Lung (tissue), 12 donors: ENCODE measurements around the gene MMP24OS. TPM values are rescaled to one million over a fixed set of nuclear protein-coding genes. Genes with fewer than 3 reads are reported as not detected.

Experiments
- ATAC-seq: fragments of 200-7000 bp; cut with Tn5 transposase; one replicate; pipeline ENCODE4 v1.9.1; 2020; ENCODE audit warnings: moderate number of reproducible peaks; ENCODE audit not compliant: insufficient read depth, low FRiP score
- DNase-seq, 3 donors: peaks; one replicate each; pipeline ENCODE4 v3.0.0-alpha.2; 2013 to 2017
- H3K27ac ChIP-seq, 2 donors: one replicate each; pipeline ENCODE4 v1.5.1; 2013; ENCODE audit warnings: mild to moderate bottlenecking in 2 of 2, moderate library complexity in 2 of 2, control low read depth in 1 of 2, inconsistent platforms in 1 of 2, low read depth in 1 of 2, low read length in 1 of 2
- H3K27me3 ChIP-seq, 3 donors: one replicate each; pipeline ENCODE4 v1.5.1; 2013; ENCODE audit warnings: low read length in 2 of 3; ENCODE audit not compliant: control insufficient read depth in 3 of 3, insufficient read depth in 3 of 3
- H3K36me3 ChIP-seq, 4 donors: one replicate each; pipeline ENCODE4 v1.5.1; 2013; ENCODE audit warnings: low read length in 4 of 4, mild to moderate bottlenecking in 1 of 4, moderate library complexity in 1 of 4; ENCODE audit not compliant: control insufficient read depth in 4 of 4, insufficient read depth in 4 of 4
- H3K4me1 ChIP-seq, 5 donors: one replicate each; pipeline ENCODE4 v1.5.1; 2013; ENCODE audit warnings: low read length in 5 of 5, mild to moderate bottlenecking in 2 of 5, moderate library complexity in 1 of 5; ENCODE audit not compliant: control insufficient read depth in 5 of 5, insufficient read depth in 5 of 5
- H3K4me3 ChIP-seq: one replicate; pipeline ENCODE4 v1.5.1; 2013; ENCODE audit warnings: mild to moderate bottlenecking, control low read depth, moderate library complexity
- H3K9ac ChIP-seq, 2 donors: one replicate each; pipeline ENCODE4 v1.5.1; 2013; ENCODE audit warnings: low read length in 2 of 2, control low read depth in 1 of 2; ENCODE audit not compliant: insufficient read depth in 1 of 2
- H3K9me3 ChIP-seq, 4 donors: one replicate each; pipeline ENCODE4 v1.5.1; 2013; ENCODE audit warnings: low read length in 3 of 4, mild to moderate bottlenecking in 1 of 4, moderate library complexity in 1 of 4; ENCODE audit not compliant: control insufficient read depth in 4 of 4, insufficient read depth in 3 of 4
- WGBS, 2 donors: extraction: QIAGEN DNeasy Blood & Tissue Kit; methylation state at CpG; one replicate each; pipeline ENCODE4 v1.1.7; 2013; 5-methylcytosine and 5-hydroxymethylcytosine counted together
- polyA plus RNA-seq, 2 donors: library from polyadenylated mRNA; stranded (reverse); fragments of 200-250 nt; gene quantifications; one replicate each; pipeline ENCODE4 v1.2.1, GENCODE V29; 2013
- total RNA-seq, 2 donors: library from RNA; depleted of rRNA in 1 of 2; stranded (reverse); fragments of >200 nt in 1 of 2; gene quantifications; one replicate each; pipeline ENCODE4 v1.2.1, GENCODE V29; 2014 to 2021
- TF ChIP-seq, protein P1 (sequence below): IDR thresholded peaks from 2 replicates; pipeline ENCODE4 v1.5.1; 2012; ENCODE audit warnings: mild to moderate bottlenecking; ENCODE audit errors: control extremely low read depth, extremely low read depth
- donor health status: control.
- donor health status: control.
- donor health status: Bipolar disorder and iron deficiency.
- donor health status: healthy.
- donor health status: DM: yes; HTN: yes; CAD: no.

The MMP24OS gene
- total and polyA plus RNA-seq, 4 donors = 27.8 to 117 (median 68.8) TPM

- no peak for DNase-seq
- H3K36me3 ChIP-seq = peaks cover 0 to 39% (median 11%) of the 10 kb centered on the region in 4 donors
- no peaks in the 10 kb centered on the region for H3K27me3 ChIP-seq
- 92 to 93% methylated on average over 24 of the region's 24 CpGs for WGBS, 2 donors
- H3K4me3 ChIP-seq = no peak overlapping the region
- TF ChIP-seq, protein P1, sequence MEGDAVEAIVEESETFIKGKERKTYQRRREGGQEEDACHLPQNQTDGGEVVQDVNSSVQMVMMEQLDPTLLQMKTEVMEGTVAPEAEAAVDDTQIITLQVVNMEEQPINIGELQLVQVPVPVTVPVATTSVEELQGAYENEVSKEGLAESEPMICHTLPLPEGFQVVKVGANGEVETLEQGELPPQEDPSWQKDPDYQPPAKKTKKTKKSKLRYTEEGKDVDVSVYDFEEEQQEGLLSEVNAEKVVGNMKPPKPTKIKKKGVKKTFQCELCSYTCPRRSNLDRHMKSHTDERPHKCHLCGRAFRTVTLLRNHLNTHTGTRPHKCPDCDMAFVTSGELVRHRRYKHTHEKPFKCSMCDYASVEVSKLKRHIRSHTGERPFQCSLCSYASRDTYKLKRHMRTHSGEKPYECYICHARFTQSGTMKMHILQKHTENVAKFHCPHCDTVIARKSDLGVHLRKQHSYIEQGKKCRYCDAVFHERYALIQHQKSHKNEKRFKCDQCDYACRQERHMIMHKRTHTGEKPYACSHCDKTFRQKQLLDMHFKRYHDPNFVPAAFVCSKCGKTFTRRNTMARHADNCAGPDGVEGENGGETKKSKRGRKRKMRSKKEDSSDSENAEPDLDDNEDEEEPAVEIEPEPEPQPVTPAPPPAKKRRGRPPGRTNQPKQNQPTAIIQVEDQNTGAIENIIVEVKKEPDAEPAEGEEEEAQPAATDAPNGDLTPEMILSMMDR = no peak
- no peaks in the 10 kb centered on the region for H3K9me3 ChIP-seq
- H3K4me1 ChIP-seq = peaks cover 3 to 7% (median 6%) of the 10 kb centered on the region in 5 donors
- H3K9ac ChIP-seq = no peak overlapping the region
- ATAC-seq = no peak
- peak overlapping the region in 1 of 2 donors; percentile 8 for H3K27ac ChIP-seq
Observed at GRCh38 chr20:35274172-35275092, 3.5 kb downstream of the MMP24OS start.

DNA sequence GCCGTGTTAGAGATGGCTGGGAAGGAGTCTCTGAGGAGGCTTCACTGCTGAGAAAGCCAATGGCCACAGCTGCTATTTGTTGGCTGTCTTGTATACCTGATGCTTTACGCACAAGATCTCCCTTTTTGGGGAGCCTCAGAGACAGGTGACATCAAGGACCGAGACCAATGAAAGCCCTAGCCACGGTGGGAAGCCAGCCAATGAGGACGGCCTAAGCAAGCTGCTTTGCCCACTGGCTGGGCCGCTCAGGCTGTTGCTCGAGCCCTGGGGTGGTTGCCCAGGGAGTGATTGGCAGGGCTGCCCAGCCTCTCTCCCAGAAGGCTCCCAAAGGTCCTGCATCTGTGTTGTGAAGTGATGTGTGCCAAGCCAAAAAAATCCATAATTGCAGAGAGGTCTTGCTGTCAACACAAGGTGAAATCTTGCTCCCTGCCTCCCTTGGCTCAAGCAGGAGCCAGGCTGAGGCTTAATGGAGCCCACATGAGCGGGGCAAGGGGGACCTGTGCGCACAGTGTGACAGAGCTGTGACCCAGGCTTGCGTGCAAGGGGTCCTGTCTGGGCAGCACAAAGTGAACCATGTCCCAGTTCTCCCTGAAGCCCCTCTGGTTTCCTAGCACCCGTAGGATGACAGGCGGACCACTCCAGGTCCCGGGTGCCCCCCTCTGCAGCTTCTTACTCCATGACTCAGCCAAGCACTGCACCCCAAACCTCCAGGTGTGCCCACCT is 4.3 kb downstream of the MMP24OS start:
- Histone ChIP-seq H3K36me3 (peaks cover 0 to 32% (median 7%) of the 10 kb centered on the region in 4 donors), H3K4me3 (no peak overlapping the region), H3K27ac (no peak overlapping the region), H3K9ac (no peak overlapping the region), H3K9me3 (no peaks in the 10 kb centered on the region), H3K4me1 (peaks cover 3 to 7% (median 6%) of the 10 kb centered on the region in 5 donors), H3K27me3 (no peaks in the 10 kb centered on the region)
- ATAC-seq = no peak
- DNase-seq = no peak
- TF ChIP-seq, protein P1 = no peak
- 85 to 90% methylated on average over 13 of the region's 13 CpGs for WGBS, 2 donors

DNA sequence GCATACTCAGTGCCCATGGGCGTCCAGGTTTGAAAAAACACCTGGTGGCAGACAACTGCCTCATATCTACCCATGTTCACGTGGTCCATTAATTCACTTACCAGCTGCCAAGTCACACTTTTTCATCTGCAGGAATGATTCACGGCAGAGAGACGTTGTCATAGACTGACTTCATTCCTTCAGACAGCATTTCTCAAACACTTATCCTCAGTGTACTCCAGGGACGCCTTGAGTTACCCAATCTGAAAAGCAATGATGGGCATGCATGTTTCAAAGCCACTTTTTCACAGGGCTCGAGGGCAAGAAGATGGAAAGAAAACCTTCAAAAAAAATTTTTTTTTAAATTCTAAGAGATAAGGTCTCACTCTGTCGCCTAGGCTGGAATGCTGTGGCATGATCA is 6.0 kb downstream of the MMP24OS start:
- Histone ChIP-seq H3K27me3 (no peaks in the 10 kb centered on the region), H3K27ac (no peak overlapping the region), H3K4me1 (peaks cover 0 to 4% (median 3%) of the 10 kb centered on the region in 5 donors), H3K9ac (no peak overlapping the region), H3K36me3 (peaks cover 0 to 43% (median 6%) of the 10 kb centered on the region in 4 donors), H3K9me3 (no peaks in the 10 kb centered on the region), H3K4me3 (no peak overlapping the region)
- TF ChIP-seq, protein P1 = no peak
- no peak for ATAC-seq
- WGBS, 2 donors = 75 to 87% methylated on average over 7 of the region's 7 CpGs
- DNase-seq = no peak
